Activated CD4-positive, alpha-beta T cell treated with anti-CD3 and anti-CD28 coated beads, Interleukin-2, amount 50 U/mL, for 48 hours (primary cell): ENCODE data around the gene GTF2IRD1.
"Not testable (repeated sequence)": the region's sequence is repeated elsewhere in the genome, so short reads cannot be mapped to it uniquely, and the experiment has no call there.

Experiments used
- DNase-seq, 2 experiments: peaks; one replicate each; pipeline ENCODE4 v3.0.0-alpha.2; 2020

GTF2IRD1 gene, protein sequence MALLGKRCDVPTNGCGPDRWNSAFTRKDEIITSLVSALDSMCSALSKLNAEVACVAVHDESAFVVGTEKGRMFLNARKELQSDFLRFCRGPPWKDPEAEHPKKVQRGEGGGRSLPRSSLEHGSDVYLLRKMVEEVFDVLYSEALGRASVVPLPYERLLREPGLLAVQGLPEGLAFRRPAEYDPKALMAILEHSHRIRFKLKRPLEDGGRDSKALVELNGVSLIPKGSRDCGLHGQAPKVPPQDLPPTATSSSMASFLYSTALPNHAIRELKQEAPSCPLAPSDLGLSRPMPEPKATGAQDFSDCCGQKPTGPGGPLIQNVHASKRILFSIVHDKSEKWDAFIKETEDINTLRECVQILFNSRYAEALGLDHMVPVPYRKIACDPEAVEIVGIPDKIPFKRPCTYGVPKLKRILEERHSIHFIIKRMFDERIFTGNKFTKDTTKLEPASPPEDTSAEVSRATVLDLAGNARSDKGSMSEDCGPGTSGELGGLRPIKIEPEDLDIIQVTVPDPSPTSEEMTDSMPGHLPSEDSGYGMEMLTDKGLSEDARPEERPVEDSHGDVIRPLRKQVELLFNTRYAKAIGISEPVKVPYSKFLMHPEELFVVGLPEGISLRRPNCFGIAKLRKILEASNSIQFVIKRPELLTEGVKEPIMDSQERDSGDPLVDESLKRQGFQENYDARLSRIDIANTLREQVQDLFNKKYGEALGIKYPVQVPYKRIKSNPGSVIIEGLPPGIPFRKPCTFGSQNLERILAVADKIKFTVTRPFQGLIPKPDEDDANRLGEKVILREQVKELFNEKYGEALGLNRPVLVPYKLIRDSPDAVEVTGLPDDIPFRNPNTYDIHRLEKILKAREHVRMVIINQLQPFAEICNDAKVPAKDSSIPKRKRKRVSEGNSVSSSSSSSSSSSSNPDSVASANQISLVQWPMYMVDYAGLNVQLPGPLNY

DNA sequence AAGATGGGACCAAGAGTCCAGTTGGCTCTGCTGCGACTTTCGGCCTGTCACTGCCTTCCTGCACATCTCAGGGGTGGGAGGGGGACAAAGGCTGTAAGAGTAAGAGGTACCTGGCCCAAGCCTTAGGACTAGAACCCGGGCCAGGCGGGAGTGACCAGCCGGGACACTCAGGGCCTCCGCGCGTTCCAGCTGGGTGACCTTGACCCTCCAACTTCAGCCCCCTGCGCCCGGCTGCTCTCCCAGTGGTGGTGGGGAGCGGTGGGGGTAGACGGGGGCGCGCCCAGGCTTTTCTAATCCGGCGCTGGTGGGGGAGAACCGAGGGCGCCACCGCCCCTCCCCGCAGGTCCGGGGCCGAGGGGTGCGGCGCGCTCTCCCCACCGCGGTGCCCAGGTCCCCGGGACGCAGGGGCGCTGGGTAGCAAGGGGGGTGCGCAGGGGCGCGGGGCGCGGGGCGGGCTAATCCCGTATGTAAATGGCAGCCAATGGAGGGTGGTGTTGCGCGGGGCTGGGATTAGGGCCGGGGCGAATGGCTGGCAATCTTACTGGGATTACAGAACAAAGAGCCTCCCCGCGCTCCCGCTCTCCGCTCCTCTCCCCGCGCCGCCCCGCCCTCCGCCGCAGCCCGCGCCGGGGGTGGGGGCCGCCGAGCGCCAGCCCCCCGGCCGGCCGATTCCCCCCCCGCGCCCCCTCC is at the start of gene GTF2IRD1:
Gene GTF2IRD1 (plus strand): TSS at position 585 of the 690 bp plus-strand sequence. CDS start 54,175 bp downstream, outside the sequence.
- DNase-seq, result peak; percentile 58 to 65

DNA sequence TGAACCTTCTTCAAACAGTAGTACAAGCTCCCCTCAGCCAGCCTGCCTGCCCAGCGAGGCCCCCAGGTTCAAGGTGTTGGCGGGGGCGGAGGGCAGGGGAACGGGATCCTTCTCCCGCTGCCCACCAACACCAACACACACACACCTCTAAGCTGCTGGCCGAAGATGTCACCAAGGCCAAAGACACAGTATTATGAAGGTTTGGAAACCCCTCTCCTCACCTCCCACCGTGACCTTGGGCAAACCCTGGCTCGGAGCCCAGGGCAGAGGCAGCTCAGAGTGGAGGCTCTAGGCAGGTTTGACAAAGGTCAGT is 49.4 kb upstream of the GTF2IRD1 start:
- no peak for DNase-seq

DNA sequence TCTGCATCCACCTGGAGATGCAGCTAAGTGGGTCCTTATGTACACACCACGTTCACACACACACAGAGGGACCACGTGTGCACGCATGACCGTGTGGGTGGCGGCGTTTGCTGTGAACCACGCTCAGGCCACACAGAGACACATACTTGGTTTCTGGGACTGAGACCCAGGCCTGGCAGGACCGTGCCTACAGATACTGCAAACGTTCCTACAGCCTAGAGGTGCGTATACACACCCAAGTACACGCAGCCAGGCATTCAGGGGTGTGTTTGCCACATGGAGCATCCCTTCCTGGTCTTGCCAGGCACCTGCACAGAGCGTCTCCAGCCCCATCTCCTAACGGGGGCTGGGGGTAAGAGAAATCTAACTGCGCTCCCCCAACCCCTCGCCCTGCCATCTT is 49.0 kb upstream of the GTF2IRD1 start:
- no peak for DNase-seq

DNA sequence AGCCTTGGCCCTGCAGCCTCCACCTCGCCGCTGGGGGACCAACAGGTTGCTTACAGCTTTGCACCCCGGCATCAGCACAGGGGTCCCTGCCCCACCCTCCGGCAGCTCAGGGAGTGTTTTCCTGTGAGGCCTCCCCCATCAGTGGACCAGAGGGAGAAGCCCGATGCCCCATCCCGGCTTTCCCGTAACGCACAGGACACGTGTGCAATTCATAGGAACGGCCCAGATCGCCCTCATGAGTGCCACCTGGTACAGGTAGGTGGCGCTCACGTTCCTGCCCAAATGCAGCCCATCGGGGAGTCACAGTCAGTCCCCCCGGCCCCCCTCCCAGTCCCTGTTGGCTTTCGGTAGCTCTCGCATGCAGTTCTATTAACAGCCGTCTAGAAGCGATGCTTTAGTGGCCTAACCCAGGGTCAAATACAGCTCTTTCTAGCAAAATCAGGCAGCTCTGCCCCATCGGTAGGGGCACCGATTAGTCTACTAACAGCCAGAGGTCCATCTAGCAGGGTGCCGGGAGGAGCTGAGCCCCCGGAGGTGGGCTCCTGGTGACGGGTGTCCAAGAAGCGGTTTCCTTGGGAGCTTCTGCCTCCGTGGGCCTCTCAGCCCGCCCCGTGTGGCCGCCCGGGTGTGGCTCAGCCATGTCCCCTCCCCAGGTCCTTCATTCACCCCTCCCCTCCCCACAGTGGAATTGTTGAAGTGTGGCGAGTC is 48.4 kb upstream of the GTF2IRD1 start:
- peak in 1 of 2 experiments; percentile 11 for DNase-seq

DNA sequence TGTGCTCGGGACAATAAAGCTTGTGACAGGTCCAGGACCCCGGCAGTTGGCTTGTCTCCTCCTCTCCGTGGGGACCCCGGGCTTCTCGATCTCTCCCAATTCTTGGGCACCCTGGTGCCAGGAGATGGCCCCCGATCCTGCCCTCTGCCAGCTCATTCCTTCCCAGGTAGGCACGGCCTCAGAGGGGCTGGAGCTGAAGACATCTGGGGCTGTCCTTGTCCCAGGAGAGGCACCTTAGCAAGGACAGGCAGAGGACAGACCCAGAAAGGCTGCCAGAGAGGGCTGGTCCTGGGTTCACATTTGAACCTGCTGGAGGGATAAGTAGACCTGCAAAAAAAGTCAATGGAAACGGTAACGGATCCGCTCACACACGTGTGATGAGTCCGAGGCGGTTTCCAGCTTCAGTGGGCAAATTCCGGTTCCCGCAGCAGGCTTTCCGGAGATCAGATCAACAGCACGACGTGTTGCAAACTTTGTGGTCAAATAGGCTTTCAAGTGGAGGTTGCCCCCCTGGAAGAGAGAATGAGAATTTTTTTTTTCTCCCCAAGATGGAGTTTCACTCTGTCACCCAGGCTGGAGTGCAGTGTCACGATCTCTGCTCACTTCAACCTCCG is 47.7 kb upstream of the GTF2IRD1 start:
- DNase-seq, result no peak

DNA sequence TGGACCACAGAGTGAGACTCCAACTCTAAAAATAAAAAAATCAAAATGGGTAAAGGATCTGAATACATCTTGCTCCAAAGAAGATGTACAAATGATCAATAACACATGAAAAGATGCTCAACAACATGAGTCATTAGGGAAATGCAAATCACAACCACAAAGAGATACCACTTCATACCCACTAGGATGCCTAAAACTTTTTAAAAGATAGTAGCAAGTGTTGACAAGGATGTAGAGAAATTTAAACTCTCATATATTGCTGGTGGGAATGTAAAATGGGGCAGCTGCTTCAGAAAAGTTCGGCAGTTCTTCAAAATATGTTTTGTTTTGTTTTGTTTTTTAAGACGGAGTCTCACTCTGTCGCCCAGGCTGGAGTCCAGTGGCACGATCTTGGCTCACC is 45.7 kb upstream of the GTF2IRD1 start:
- no peak for DNase-seq

DNA sequence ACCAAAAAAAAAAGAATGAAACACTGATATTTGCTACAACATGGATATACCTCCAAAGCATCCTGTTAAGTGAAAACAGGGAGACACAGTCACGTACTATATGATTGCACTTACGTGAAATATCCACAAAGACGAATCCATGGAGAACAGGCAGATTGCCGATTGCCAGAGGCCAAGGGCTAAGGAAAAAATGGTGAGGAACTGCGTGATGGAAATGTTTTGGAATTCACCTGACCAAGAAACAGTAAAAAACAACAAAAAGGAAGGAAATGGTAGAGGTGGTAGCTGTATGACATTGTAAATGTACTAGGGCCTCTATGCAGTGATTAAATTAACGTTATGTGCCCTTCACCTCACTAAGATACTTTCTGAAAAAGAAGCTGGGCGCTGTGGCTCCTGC is 44.1 kb upstream of the GTF2IRD1 start:
- no peak for DNase-seq

DNA sequence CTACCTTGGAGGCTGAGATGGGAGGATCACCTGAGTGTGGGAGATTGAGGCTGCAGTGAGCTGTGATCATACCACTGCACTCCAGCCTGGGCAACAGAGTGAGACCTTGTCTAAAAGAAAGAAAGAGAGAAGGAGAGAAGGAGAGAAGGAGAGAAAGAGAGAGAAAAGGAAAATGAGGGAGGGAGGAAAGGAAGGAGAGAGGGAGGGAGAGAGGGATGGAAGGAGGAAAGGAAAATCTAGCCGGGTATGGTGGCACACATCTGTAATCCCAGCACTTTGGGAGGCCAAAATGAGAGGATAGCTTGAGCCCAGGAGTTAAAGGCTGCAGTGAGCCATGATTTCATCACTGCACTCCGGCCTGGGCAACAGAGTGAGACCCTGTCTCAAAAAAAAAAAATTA is 42.9 kb upstream of the GTF2IRD1 start:
- no peak for DNase-seq

DNA sequence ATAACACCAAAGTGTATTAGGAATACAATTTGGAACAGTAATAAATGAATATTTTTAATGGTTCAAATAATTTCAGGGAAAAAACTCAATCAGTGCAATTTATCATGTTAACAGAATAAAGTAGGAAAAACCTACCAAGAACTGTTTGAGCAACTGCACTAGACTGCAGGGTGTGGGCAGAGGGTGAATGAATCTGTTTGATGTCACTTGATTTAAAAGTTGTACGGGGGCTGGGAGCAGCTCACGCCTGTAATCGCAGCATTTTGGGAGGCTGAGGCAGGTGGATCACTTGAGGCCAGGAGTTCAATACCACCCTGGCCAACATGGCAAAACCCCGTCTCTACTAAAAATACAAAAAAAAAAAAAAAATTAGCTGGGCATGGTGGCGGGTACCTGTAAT is 42.1 kb upstream of the GTF2IRD1 start:
- not testable (repeated sequence) for DNase-seq

DNA sequence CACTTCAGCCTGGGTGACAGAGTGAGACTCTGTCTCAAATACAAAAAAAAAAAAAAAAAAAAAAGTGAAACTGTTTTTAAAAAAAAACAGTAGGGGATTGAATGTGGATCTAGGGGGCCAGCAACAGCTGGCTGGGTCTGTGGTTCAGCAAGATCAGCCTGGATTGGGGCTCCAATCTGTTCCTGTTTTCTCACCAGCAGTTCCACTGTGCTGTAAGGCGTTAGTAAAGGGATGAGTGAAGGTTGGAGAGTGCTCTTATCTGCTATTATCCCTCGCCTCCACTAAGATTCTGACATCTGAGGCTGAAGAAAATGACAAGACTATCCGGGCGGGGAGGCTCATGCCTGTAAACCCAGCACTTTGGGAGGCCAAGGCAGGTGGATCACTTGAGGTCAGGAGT is 41.6 kb upstream of the GTF2IRD1 start:
- no peak for DNase-seq

DNA sequence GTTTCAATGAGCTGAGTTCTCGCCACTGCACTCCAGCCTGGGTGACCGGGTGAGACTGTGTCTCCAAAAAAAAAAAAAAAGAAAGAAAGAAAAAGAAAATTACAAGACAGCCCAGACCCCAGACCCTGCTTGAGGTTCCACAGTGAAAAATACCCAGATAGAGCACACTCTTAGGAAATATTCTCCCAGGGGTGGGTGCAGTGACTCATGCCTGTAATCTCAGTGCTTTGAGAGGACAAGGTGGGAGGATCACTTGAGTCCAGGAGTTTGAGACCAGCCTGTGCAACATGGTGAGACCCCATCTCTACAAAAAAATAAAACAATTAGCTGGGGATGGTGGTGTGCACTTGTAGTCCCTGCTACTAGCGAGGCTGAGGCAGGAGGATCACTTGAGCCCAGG is 41.1 kb upstream of the GTF2IRD1 start:
- DNase-seq, result no peak

DNA sequence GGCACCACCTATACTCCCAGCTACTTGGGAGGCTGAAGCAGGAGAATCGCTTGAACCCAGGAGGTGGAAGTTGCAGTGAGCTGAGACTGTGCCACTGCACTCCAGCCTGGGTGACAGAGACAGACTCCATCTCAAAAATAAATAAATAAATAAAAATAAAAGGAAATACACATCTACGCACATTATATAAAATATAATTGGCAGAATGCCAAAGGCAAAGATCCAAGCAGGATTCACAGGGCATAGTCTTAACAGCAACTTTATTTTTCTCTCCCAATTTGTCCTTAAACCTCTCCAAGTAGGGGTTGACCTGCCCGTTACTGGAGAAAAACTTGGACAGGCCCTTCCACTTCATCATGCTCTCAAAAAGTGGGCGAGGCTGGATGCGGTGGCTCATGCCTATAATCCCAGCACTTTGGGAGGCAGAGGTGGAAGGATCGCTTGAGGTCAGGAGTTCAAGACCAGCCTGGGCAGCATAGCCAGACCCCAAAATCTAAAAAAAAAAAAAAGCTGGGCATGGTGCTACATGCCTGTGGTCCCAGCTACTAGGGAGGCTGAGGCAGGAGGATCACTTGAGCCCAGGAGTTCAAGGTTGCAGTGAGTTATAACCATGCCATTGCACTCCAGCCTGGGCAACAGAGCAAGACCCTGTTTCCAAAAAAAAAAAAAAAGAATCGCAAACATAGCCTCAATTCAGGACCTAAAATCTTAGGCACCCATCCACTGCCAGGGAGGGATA is 38.9 kb upstream of the GTF2IRD1 start:
- DNase-seq, result not testable (repeated sequence)

DNA sequence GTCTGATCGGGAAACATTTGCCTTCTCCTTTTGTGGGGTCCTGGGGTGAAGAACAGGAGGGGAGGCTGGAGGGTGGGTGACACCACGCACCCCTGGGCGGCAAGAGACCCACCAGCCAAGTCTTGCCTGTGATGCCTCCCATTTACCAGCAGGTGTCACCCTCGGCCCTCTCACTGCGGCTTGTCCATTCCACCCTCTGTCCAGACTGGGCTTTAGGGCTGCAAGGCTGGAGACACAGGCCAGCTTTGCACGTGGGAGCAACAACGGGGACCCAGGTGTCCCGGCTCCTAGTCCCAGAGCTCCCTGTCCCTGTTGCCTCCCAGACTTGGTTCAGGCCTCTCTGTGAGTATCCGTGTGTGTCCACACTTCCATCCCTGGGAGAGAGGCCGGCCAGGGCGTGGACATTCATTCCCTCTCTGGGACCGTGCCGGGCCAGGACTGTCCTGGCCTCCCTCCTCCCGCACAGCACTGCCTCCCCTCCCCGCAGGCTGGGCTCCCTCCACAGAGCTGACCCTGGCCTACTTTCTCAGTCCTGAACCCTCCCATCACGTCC is 36.2 kb upstream of the GTF2IRD1 start:
- peak; percentile 57 to 59 for DNase-seq

DNA sequence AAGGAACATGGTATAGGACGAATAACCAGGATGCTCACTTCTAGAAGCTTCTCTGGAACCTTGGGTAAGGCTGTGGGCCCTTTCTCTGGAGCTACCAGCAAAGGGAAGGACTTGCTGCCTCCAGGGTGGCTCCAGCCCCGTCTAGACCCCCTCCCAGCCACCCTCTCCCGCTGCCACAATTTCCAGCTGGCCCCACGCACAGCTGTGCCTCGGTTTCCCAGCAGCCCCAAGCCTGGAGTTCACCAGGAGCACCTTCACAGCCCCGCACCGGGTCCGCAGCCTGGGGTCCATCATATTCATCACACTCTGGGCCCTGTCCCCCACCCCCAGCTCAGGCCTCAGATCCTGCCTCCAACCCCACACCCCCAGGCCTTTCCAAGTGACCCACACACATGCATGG is 35.6 kb upstream of the GTF2IRD1 start:
- no peak for DNase-seq

DNA sequence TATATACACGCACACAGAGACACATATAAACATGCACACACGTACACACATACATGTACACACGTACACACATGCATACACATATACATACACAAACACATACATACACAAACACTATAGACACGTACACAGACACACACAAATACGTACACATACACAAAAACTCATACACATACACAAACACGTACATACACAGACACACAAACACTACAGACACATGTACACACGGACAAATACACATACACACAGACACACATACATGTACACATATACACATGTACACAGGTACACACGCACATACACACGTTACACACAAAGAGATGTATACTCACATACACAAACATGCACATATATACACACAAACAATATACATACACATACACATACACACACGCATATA is 35.2 kb upstream of the GTF2IRD1 start:
- no peak for DNase-seq

DNA sequence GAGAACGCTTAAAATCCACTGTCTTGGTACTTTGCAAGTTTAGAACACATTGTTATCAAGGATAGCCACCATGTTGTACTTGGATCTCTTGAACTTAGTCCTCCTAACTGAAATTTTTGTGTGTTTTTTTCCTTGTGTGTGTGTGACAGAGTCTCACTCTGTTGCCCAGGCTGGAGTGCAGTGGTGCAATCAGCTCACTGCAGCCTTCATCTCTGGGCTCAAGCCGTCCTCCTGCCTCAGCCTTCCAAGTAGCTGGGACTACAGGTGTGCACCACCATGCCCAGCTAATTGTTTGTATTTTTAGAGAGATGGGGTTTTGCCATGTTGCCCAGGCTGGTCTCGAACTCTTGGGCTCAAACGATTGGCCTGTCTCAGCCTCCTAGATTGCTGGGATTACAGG is 34.5 kb upstream of the GTF2IRD1 start:
- not testable (repeated sequence) for DNase-seq

DNA sequence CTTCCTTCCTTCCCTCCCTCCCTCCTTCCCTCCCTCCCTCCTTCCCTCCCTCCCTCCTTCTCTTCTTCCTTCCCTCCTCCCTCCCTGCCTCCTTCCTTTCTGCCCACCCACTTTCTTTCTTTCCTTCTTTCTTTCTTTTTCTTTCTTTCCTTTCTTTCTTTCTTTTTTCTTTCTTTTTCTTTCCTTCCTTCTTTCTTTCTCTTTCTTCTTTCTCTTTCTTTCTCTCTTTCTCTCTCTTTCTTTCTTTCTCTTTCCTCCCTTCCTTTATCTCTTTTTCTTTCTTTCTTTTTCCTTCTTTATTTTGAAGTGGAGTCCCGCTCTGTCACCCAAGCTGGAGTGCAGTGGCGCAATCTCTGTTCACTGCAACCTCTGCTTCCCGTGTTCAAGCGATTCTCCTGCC is 33.7 kb upstream of the GTF2IRD1 start:
- DNase-seq, result no peak

DNA sequence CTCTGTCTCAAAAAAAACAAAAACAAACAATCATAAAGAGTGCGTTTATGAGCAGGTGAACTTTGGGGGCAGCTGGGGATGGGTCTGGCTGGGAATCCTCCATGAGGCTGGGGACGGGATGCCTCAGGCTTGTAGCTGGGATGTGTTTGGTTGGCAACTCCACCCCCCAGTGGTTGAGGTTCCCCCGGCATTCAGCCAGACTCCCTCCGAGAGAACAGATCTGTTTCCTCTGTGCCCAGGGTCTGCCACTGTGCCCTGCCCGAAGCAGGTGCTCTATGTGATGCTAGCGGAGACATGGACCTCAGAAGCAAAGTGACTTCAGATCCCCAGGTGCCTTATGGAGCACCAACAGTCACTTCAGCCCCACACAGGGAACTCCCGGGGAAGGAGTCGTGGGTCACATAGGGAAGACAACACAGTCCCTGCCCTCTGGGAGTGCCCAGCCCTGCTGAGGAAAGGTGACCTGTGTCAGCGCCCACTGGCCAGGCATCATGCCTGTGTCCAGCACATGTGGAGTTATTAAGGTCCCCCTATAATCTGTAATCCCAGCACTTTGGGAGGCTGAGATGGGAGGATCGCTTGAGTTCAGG is 29.3 kb upstream of the GTF2IRD1 start:
- no peak for DNase-seq

DNA sequence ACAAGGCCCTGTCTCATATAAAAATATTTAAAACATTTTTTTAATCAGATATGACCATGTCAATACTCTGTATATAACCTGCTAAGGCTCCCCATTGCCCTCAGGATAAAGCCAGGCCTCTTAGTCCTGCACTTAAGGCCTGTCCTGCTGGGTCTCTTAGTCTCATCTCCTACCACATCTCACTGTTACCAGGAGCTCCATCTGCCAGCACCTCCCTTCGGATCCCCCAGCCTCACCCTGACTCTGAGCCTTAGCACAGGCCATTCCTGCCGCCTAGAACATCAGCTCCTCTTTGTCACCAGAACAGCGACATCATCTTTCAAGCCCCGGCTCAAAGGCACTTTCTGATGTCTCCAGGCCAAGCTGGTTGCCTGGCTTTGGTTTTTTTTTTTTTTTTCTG is 25.7 kb upstream of the GTF2IRD1 start:
- no peak for DNase-seq

DNA sequence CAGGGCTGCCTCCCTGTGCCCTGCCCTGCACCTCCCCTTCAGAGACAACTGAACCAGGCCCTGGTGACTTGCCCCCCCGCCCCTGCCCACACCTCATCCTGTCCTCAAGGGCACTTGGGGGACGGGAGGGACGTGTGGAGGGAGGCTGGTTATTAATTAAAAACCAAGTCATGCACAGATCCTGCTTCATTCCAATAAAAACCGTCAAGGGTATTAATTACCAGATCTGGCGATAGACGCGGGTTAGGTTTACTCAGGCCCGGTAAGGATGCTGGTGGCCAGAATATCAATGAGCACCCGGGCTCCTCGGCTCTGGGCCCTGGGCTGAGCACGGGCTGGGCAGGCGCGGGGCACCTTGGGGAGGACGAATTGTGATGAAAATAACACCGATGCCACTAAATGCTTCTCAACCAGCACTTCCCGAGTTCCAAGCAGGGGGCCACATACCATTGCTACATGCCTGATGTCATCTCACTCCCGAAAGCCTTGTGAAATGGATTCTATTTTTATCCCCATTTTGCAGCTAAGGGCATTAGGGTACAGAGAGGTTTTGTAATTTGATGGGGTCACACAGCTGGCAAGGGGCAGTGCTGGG is 24.5 kb upstream of the GTF2IRD1 start:
- no peak for DNase-seq
